GM20000 (cell line): ENCODE results near the gene IFT172.

Experiments used
- DNase-seq: peaks from one replicate; pipeline ENCODE4 v3.0.0; 2012; ENCODE audit warnings: low spot score
- CTCF ChIP-seq: IDR thresholded peaks from 2 replicates; pipeline ENCODE4 v1.5.1; 2012; ENCODE audit warnings: mild to moderate bottlenecking, control low read depth; ENCODE audit errors: extremely low read depth, missing control alignments

Gene IFT172

GRCh38 chr2:27518113-27518781 is 28.7 kb upstream of the IFT172 start:
- no peak for TF ChIP-seq CTCF
- DNase-seq: no peak

GRCh38 chr2:27509326-27509725 is 19.8 kb upstream of the IFT172 start:
- no peak for TF ChIP-seq CTCF

GRCh38 chr2:27507293-27507692 is 17.8 kb upstream of the IFT172 start:
- DNase-seq: no peak
- TF ChIP-seq CTCF: no peak

More at GRCh38 chr2:27509326-27509725, 19.8 kb upstream of the IFT172 start:
- DNase-seq: no peak

GRCh38 chr2:27506587-27506986 is 17.0 kb upstream of the IFT172 start:
- no peak for TF ChIP-seq CTCF
- no peak for DNase-seq

- no peak for DNase-seq
- TF ChIP-seq CTCF: no peak
Measured at GRCh38 chr2:27502142-27502541, 12.6 kb upstream of the IFT172 start.

GRCh38 chr2:27501042-27501441 is 11.5 kb upstream of the IFT172 start:
- DNase-seq: no peak
- TF ChIP-seq CTCF: no peak

- TF ChIP-seq CTCF: no peak
- DNase-seq: no peak
Measured at GRCh38 chr2:27498975-27499374, 9.4 kb upstream of the IFT172 start.
